Measurements from ENCODE around the gene SNX10. TPM values are rescaled to one million over a fixed set of nuclear protein-coding genes. Genes with fewer than 3 reads are reported as not detected.

Gene SNX10
- total and polyA plus RNA-seq, 8 donors = 7.4 to 75.6 (median 10.3) TPM

- Histone ChIP-seq H3K4me1 (peaks cover 0 to 63% of the 10 kb centered on the region in 2 donors), H3K4me3 (no peak overlapping the region), H3K36me3 (no peaks in the 10 kb centered on the region), H3K9me3 (no peaks in the 10 kb centered on the region), H3K27ac (no peak overlapping the region), H3K27me3 (no peaks in the 10 kb centered on the region)
- ATAC-seq = no peak
- TF ChIP-seq, protein P1, sequence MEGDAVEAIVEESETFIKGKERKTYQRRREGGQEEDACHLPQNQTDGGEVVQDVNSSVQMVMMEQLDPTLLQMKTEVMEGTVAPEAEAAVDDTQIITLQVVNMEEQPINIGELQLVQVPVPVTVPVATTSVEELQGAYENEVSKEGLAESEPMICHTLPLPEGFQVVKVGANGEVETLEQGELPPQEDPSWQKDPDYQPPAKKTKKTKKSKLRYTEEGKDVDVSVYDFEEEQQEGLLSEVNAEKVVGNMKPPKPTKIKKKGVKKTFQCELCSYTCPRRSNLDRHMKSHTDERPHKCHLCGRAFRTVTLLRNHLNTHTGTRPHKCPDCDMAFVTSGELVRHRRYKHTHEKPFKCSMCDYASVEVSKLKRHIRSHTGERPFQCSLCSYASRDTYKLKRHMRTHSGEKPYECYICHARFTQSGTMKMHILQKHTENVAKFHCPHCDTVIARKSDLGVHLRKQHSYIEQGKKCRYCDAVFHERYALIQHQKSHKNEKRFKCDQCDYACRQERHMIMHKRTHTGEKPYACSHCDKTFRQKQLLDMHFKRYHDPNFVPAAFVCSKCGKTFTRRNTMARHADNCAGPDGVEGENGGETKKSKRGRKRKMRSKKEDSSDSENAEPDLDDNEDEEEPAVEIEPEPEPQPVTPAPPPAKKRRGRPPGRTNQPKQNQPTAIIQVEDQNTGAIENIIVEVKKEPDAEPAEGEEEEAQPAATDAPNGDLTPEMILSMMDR (IDR thresholded peaks at IDR 0.05) = no peak
- intact Hi-C loops (cut with DNase I) = no loop called here
- DNase-seq = no peak
Observed at GRCh38 chr7:26334166-26334859, 42.7 kb downstream of the SNX10 start.

DNA sequence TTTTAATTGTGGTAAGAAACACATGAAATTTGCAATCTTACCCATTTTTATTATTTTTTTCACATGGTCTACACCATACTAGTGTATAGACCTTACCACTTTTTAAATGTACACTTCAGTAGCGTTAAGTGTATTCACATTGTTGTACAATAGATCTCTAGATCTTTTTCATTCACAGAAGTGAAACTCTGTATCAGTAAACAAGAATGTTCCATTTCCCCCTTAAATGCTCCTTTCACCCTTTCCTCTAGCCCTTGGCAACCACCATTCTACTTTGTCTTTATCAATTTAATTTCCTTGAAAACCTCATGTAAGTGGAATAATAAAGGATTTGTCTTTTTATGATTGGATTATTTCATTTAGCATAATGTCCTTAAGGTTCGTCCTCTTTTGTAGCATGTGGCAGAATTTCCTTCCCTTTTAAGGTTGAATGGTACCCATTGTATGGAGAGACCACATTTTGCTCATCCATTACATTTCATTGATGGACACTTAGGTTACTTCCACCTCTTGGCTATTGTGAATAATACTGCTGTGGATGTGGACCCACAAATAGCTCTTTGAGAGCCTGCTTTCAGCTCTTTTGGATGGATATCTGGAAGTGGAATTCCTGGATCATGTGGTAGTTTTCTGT, 45.7 kb downstream of the SNX10 start:
- Histone ChIP-seq H3K36me3 (no peaks in the 10 kb centered on the region), H3K27ac (no peak overlapping the region), H3K4me3 (no peak overlapping the region), H3K27me3 (no peaks in the 10 kb centered on the region), H3K9me3 (no peaks in the 10 kb centered on the region), H3K4me1 (peaks cover 0 to 35% of the 10 kb centered on the region in 2 donors)
- TF ChIP-seq, protein P1 (IDR thresholded peaks at IDR 0.05) = no peak
- no peak for DNase-seq
- intact Hi-C loops (cut with DNase I) = no loop called here
- no peak for ATAC-seq

DNA sequence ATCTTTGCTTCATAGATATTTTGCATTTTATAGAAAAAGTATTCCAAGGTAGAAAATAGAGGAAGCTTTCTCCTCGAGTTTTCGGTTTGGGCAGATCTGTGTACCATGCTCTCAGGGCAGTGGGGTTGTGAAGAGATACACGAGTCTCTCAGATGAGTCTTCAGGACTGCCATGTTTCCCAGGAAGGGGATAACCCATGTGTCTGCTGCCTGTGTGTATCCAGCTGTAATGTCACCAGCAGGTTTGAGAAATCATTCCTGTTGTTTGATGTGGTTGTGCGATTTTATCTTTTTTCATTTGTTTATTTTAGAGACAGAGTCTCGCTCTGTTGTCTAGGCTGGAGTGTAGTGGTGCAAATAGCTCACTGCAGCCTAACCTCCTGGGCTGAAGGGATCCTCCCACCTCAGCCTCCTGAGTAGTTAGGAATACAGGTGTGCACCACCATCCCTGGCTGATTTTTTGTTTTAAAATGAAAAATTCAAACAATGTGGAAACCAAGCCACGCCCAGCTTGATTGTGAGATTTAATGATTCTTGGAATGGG, 48.9 kb downstream of the SNX10 start:
- no peak for DNase-seq
- no peak overlapping the region for H3K27ac ChIP-seq
- TF ChIP-seq, protein P1 (IDR thresholded peaks at IDR 0.05) = no peak
- no peak overlapping the region for H3K4me3 ChIP-seq
- H3K4me1 ChIP-seq = peaks cover 0 to 17% of the 10 kb centered on the region in 2 donors
- no peaks in the 10 kb centered on the region for H3K9me3 ChIP-seq
- H3K27me3 ChIP-seq = no peaks in the 10 kb centered on the region
- intact Hi-C loops (cut with DNase I) = no loop called here
- no peaks in the 10 kb centered on the region for H3K36me3 ChIP-seq
- no peak for ATAC-seq

DNA sequence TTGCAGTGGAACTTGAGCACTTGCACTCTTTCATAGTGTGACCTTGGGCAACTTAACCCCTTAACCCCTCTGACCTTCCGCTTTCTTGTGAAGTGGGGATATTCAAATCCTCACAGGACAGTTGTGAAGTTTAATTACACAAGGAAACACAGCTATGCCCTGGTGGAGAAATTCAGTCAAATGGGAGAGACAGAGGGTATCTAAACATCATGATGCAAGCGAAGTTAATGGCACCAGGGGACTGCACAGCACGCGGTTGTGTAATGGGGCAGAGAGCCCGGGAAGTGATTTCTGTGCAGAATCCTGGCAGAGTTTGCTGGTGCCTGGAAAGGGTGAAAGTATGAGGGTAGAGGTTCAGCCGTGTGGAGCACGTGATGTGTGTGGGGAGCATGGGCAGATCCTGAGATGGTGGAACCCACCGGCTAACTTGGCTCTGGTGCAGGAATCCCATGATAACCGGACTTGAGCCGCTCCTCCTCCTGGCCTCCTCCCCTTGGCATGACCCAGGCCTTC, 51.7 kb downstream of the SNX10 start:
- Histone ChIP-seq H3K27ac (no peak overlapping the region), H3K4me3 (no peak overlapping the region), H3K4me1 (peaks cover 0 to 11% of the 10 kb centered on the region in 2 donors), H3K9me3 (no peaks in the 10 kb centered on the region), H3K36me3 (peaks cover 0 to 24% of the 10 kb centered on the region in 2 donors), H3K27me3 (no peaks in the 10 kb centered on the region)
- TF ChIP-seq, protein P1 (IDR thresholded peaks at IDR 0.05) = no peak
- ATAC-seq = no peak
- intact Hi-C loops (cut with DNase I) = no loop called here
- DNase-seq = no peak

GRCh38 chr7:26343837-26344236, 52.2 kb downstream of the SNX10 start:
- TF ChIP-seq, protein P1 (IDR thresholded peaks at IDR 0.05) = no peak
- DNase-seq (no peak), ATAC-seq (no peak)
- H3K4me3 ChIP-seq = no peak overlapping the region
- H3K36me3 ChIP-seq = peaks cover 0 to 25% of the 10 kb centered on the region in 2 donors
- H3K9me3 ChIP-seq = no peaks in the 10 kb centered on the region
- H3K27ac ChIP-seq = no peak overlapping the region
- peaks cover 0 to 15% of the 10 kb centered on the region in 2 donors for H3K4me1 ChIP-seq
- H3K27me3 ChIP-seq = no peaks in the 10 kb centered on the region
- intact Hi-C loops (cut with DNase I) = no loop called here
